Activated naive CD4-positive, alpha-beta T cell treated with anti-CD3 and anti-CD28 coated beads, Interleukin-2, amount 50 U/mL, for 72 hours (primary cell): ENCODE results near the gene SLC12A5. TPM values are rescaled to one million over a fixed set of nuclear protein-coding genes. Genes with fewer than 3 reads are reported as not detected.

ENCODE experiments used
- ATAC-seq, 2 donors: fragments of 150-1000 bp; cut with Tn5 transposase; 2 replicates each; pipeline ENCODE4 v1.10.0; 2021; ENCODE audit warnings: mild to moderate bottlenecking in 2 of 2, moderate library complexity in 2 of 2
- DNase-seq, 2 donors: peaks; one replicate each; pipeline ENCODE4 v3.0.0; 2021 to 2022; ENCODE audit warnings: low spot score in 2 of 2
- H3K27ac Mint-ChIP-seq, 2 donors: one replicate each; pipeline ENCODE4 v1.8.0; 2022; ENCODE audit warnings: mild to moderate bottlenecking in 2 of 2, mixed read lengths in 2 of 2
- H3K36me3 Mint-ChIP-seq, 2 donors: one replicate each; pipeline ENCODE4 v1.8.0; 2022; ENCODE audit warnings: mixed read lengths in 2 of 2
- H3K9me3 Mint-ChIP-seq, 2 donors: one replicate each; pipeline ENCODE4 v1.8.0; 2022; ENCODE audit warnings: mixed read lengths in 2 of 2
- total RNA-seq, 2 donors: library from RNA; stranded (reverse); gene quantifications; one replicate each; pipeline ENCODE4 v1.2.3, GENCODE V29; 2022

The SLC12A5 gene
- total RNA-seq, 2 donors from 2014 or later: 0.34 to 0.66 TPM

DNA sequence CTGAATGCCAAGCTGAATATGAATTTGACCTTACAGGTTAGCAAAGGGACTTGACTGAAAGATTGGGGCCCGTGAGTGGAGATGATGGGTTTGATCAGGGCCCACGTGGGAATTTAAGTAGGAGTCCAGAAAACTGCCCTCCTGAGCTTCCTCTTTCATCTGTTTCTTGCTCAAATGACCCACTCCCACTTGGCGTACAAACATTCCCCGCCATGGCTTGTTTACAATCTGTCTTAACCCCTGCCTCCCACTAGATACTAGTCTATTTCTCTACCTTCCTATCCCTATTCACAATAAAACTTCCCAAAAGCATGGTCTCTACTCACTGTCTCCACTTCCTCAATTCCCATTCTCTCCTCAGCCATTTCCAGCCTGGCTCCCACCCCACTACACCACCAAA, 10.9 kb upstream of the SLC12A5 start:
- ATAC-seq: no peak
- Mint-ChIP-seq H3K27ac (no peak overlapping the region), H3K9me3 (no peaks in the 10 kb centered on the region), H3K36me3 (peaks cover 0 to 7% of the 10 kb centered on the region in 2 donors)
- no peak for DNase-seq

- Mint-ChIP-seq H3K36me3 (peaks cover 0 to 7% of the 10 kb centered on the region in 2 donors), H3K27ac (no peak overlapping the region), H3K9me3 (no peaks in the 10 kb centered on the region)
- no peak for DNase-seq
- no peak for ATAC-seq
Observed at GRCh38 chr20:46018611-46019010, 10.4 kb upstream of the SLC12A5 start.

- DNase-seq (no peak), ATAC-seq (no peak)
- Mint-ChIP-seq H3K27ac (no peak overlapping the region), H3K36me3 (peaks cover 0 to 7% of the 10 kb centered on the region in 2 donors), H3K9me3 (no peaks in the 10 kb centered on the region)
Observed at GRCh38 chr20:46020555-46020954, 8.5 kb upstream of the SLC12A5 start.

GRCh38 chr20:46021361-46022359, 7.4 kb upstream of the SLC12A5 start:
- H3K9me3 Mint-ChIP-seq: no peaks in the 10 kb centered on the region
- H3K36me3 Mint-ChIP-seq: peaks cover 0 to 7% of the 10 kb centered on the region in 2 donors
- H3K27ac Mint-ChIP-seq: no peak overlapping the region
- peak in 1 of 2 donors; percentile 68 for DNase-seq
- ATAC-seq: peak; percentile 43 to 78

- H3K9me3 Mint-ChIP-seq: no peaks in the 10 kb centered on the region
- peak; percentile 71 to 89 for DNase-seq
- peaks cover 0 to 7% of the 10 kb centered on the region in 2 donors for H3K36me3 Mint-ChIP-seq
- no peak overlapping the region for H3K27ac Mint-ChIP-seq
- ATAC-seq: peak; percentile 71 to 80
Observed at GRCh38 chr20:46022411-46023147, 6.4 kb upstream of the SLC12A5 start.

DNA sequence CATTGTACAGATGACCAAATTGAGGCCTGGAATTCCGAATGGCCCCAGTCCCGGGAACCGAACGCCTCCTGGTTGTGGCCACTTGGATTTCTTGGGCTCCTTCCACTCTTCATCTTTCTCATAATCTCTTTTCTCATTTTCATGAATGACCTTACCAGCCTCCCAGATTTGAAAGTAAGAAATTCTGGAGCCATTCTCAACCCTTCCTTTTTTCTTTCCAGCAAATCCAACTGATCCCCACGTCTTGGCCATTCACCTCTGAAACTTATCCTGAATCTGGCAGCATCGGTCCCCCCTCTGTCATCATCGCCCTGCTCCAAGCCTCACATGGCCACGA, 5.9 kb upstream of the SLC12A5 start:
- no peak overlapping the region for H3K27ac Mint-ChIP-seq
- no peak for DNase-seq
- H3K9me3 Mint-ChIP-seq: no peaks in the 10 kb centered on the region
- no peak for ATAC-seq
- peaks cover 0 to 7% of the 10 kb centered on the region in 2 donors for H3K36me3 Mint-ChIP-seq

GRCh38 chr20:46023999-46024398, 5.0 kb upstream of the SLC12A5 start:
- Mint-ChIP-seq H3K36me3 (peaks cover 0 to 7% of the 10 kb centered on the region in 2 donors), H3K9me3 (no peaks in the 10 kb centered on the region)
- peak in 1 of 2 donors; percentile 21 for ATAC-seq

DNA sequence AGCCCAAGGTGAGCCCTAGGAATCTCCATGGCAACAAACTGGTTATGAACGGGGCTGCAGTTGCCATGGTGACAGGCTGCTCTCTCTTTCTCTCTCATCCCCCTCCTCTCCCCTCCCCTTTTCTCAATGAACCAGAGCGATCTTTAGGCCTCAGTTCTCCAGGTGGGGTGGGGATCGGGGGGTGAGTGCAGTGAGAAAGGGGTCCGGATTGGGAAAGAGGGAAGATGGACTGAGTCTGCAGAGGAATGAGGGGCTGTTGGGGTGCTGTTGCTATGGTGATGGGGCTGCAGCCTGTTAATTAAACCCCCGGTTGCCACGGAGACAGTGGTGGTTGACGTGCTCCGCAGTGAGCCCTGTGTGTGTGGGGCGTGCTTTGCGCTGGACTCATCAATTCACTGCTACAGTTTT, 3.6 kb upstream of the SLC12A5 start:
- Mint-ChIP-seq H3K27ac (no peak overlapping the region), H3K36me3 (peaks cover 0 to 7% of the 10 kb centered on the region in 2 donors), H3K9me3 (no peaks in the 10 kb centered on the region)
- no peak for DNase-seq
- ATAC-seq: no peak

More at GRCh38 chr20:46023999-46024398, 5.0 kb upstream of the SLC12A5 start:
- H3K27ac Mint-ChIP-seq: no peak overlapping the region
- DNase-seq: no peak

- Mint-ChIP-seq H3K27ac (no peak overlapping the region), H3K36me3 (no peaks in the 10 kb centered on the region), H3K9me3 (no peaks in the 10 kb centered on the region)
- peak in 1 of 2 donors; percentile 40 for DNase-seq
- ATAC-seq: no peak
Observed at GRCh38 chr20:46027245-46027853, 1.7 kb upstream of the SLC12A5 start.

DNA sequence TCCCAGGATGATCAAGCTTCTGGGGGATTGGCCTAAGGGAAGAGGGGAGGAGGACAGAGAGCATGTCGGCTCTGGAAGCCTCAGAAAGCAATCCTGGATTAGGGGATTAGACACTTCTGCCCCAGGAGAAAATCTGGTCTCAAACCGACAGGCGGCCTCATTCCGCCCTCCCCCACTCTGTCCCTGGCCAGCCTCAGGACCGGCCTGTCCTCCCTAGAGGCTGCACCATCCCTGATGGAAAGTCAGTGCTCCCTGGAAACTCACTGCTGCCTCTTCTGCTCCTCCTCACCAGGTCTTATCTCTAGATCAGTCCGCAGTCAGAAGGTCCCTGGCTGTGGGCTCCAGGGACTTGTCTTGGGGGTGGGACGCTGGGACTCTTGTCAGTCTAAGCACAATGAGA, 905 bp upstream of the SLC12A5 start:
- ATAC-seq (no peak), DNase-seq (no peak)
- Mint-ChIP-seq H3K9me3 (no peaks in the 10 kb centered on the region), H3K27ac (no peak overlapping the region), H3K36me3 (no peaks in the 10 kb centered on the region)

GRCh38 chr20:46030284-46031013, 1.4 kb downstream of the SLC12A5 start:
- H3K27ac Mint-ChIP-seq: no peak overlapping the region
- H3K9me3 Mint-ChIP-seq: no peaks in the 10 kb centered on the region
- H3K36me3 Mint-ChIP-seq: no peaks in the 10 kb centered on the region
- ATAC-seq: no peak
- DNase-seq: no peak

- no peaks in the 10 kb centered on the region for H3K9me3 Mint-ChIP-seq
- DNase-seq (no peak), ATAC-seq (no peak)
- H3K36me3 Mint-ChIP-seq: no peaks in the 10 kb centered on the region
- H3K27ac Mint-ChIP-seq: no peak overlapping the region
Observed at GRCh38 chr20:46031014-46031569, 2.1 kb downstream of the SLC12A5 start.

DNA sequence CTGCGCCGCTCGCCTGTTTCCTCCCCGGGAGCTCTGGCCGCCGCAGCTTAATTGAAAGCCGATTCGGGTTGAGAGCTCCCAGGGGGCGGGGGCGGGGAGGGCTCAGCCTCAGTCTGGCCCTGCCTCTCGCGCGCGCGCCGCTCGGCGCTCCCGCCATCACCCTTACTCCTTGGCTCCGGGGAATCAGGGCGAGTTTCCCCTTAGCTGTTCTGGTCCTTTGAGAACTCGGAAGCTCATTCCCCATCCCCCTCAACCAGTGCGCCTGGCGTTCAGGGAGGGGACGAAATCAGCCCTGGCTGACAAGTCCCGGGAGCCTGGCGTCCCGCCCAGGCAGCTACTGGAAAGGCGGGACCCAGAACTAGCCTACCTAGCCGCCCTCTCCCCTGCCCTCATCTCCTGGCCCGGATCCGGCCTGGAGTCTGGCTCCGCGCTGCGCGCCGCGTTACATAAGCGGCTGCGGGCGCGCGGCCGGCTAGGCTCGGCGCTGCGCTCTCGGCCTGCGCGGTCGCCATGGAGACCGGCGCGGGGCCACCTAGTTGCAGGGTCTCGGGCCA, 2.8 kb downstream of the SLC12A5 start:
- Mint-ChIP-seq H3K9me3 (no peaks in the 10 kb centered on the region), H3K27ac (no peak overlapping the region), H3K36me3 (no peaks in the 10 kb centered on the region)
- DNase-seq: no peak
- ATAC-seq: peak in 1 of 2 donors; percentile 30

- H3K27ac Mint-ChIP-seq: no peak overlapping the region
- DNase-seq (no peak), ATAC-seq (no peak)
- no peaks in the 10 kb centered on the region for H3K9me3 Mint-ChIP-seq
- no peaks in the 10 kb centered on the region for H3K36me3 Mint-ChIP-seq
Observed at GRCh38 chr20:46034039-46034438, 5.0 kb downstream of the SLC12A5 start.

- Mint-ChIP-seq H3K36me3 (no peaks in the 10 kb centered on the region), H3K27ac (no peak overlapping the region), H3K9me3 (no peaks in the 10 kb centered on the region)
- ATAC-seq (no peak), DNase-seq (no peak)
Observed at GRCh38 chr20:46035253-46035652, 6.2 kb downstream of the SLC12A5 start.

DNA sequence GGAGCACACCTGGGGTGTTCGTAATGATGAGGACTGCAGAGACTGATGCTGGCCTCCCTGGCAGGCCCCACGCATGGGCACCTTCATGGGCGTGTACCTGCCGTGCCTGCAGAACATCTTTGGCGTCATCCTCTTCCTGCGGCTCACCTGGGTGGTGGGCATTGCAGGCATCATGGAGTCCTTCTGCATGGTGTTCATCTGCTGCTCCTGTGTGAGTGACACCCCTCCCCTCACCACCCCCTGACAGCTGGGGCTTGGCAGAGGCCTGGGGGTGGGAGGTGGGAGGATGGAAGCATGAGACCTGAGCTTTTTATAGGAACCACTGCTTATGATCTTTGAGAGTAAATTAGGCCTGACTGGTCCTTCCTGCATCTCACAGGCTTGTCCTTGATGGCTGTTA, 6.7 kb downstream of the SLC12A5 start:
- H3K9me3 Mint-ChIP-seq: no peaks in the 10 kb centered on the region
- no peak for DNase-seq
- ATAC-seq: no peak
- no peak overlapping the region for H3K27ac Mint-ChIP-seq
- no peaks in the 10 kb centered on the region for H3K36me3 Mint-ChIP-seq
